GM21786 (cell line): Measurements from ENCODE around the gene LZTS2.
"Not testable (repeated sequence)": the region's sequence is repeated elsewhere in the genome, so short reads cannot be mapped to it uniquely, and the experiment has no call there.

ENCODE experiments used
- ATAC-seq: cut with Tn5 transposase; IDR thresholded peaks from one replicate; pipeline ENCODE4 v1.9.1; 2021; ENCODE audit not compliant: unreplicated experiment

Gene LZTS2, protein sequence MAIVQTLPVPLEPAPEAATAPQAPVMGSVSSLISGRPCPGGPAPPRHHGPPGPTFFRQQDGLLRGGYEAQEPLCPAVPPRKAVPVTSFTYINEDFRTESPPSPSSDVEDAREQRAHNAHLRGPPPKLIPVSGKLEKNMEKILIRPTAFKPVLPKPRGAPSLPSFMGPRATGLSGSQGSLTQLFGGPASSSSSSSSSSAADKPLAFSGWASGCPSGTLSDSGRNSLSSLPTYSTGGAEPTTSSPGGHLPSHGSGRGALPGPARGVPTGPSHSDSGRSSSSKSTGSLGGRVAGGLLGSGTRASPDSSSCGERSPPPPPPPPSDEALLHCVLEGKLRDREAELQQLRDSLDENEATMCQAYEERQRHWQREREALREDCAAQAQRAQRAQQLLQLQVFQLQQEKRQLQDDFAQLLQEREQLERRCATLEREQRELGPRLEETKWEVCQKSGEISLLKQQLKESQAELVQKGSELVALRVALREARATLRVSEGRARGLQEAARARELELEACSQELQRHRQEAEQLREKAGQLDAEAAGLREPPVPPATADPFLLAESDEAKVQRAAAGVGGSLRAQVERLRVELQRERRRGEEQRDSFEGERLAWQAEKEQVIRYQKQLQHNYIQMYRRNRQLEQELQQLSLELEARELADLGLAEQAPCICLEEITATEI

DNA sequence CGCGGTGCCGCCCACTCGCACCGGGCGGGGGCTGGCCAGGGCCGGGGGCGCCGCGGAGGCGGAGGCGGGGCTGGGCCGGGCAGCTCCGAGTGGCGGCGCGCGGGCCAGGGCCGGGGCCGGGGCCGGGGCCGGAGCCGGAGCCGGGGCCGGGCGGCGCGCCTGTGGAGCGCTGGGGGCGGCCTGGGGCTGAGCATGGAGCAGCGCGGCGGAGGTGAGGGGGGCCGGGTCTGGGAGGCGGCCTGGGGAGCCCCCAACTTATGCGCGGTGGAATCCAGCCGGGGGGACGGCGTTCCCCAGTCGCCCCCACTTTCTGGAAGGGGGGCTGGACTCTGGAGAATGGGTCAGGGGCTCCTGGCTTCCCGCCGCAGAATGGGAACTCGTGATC, at the start of gene LZTS2:
Gene LZTS2, plus strand, starts transcription at position 67 of the 385 bp plus-strand sequence. CDS start 2,731 bp downstream, outside the sequence.
- ATAC-seq: no peak

DNA sequence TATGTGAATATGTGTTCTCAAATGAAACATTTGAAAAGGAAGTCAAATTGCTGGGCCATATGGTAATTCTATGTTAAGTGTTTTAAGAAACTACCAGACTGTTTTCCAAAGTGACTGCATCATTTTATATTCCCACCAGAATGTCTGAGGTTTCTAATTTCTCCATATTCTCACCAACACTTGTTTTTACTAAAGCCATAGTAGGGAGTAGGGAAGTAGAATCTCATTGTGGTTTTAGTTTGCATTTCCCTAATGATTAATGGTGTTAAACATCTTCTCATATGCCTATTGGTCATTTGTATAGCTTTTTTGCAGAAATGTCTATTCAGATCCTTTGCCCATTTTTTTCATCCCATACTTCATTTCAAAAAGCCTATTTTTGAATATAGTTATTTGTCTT, 39.4 kb upstream of the LZTS2 start:
- ATAC-seq: no peak

DNA sequence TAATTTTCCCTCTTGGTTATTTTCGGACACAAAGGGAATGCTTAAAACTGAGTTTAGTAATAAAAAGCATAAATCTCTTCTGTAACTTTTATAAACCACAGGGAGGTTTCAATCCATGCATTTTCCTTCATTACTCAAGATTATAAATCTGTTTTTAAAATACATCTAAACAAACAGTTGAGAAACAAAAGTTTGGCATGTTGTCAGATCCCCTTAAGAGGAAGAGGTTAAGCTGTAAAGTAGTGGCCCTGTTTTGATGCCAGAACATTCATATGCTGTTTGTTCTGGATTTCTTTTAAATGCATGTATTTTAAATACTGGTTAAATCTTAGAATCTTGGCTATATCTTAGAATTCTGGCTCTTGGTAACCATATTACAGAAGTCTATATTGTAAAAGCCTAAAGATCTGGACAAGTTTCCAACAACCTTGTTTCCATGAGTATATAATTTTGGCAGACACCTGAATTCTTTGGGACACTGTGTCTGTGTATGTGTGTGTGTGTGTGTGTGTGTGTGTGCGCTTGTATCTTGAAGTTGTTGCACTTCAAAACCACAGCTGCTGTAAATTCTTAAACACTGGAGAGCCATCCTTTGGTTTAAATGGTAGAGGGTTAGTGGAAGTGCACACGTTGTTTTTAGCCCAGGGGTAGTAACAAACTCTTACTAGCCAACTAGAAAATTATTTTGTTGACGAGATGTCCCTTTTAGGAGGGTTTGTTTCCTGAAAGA, 37.1 kb upstream of the LZTS2 start:
- ATAC-seq: no peak

DNA sequence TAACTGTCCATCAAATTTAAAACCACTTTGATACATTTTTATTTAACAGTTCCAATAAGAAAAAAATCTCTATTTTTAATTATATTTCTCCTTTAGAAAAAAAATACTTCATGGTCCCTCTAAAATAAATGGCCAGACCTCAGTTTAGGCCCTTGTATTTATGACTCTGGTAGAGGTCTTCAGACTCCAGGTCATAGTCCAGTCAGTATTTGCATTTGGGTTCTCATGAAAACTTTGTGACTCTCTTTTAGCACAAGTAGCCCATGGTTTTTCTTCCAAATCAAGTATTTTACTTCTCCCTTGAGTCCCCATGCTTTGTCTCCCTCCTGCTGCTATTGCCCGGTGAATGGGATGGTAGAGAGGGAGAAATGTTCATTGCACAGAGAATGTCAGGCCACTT, 35.8 kb upstream of the LZTS2 start:
- ATAC-seq: no peak

DNA sequence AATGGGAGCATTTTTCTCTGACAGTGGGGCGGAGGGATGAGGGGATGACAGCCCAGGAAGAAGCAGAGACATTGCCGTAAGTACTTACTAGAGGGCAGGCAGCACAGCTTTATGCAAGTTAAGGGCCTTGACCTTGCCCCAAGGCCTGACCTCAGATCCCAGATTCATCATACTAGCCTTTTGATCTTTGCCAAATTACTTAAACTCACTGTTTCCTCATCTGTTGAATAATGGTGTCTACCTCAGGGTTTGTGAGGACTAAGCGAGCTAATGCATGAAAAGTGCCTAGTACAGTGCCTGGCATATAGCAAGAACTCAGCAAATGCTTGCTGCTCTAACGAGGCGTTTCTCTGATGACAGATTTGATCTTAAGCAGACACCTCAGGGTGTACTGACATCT, 33.8 kb upstream of the LZTS2 start:
- ATAC-seq: no peak

DNA sequence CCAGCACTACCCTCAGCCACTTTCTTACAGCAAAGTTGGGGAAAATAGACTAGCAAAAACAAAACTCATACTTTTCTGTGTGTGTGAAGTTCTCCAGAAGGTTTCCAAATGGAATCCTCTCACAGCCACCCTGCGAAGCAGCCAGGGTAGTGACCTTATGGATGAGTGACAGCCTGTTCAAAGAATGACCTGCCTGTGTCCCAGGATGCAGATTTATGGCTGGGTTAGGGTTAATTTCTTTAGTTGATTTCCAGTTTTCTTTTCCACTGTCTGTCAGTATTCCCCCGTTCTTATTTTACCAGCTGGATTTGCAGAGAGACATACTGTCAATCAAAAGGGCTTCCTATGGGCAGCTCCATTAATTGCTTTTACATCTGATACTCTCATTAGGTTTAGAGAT, 32.7 kb upstream of the LZTS2 start:
- ATAC-seq: no peak

DNA sequence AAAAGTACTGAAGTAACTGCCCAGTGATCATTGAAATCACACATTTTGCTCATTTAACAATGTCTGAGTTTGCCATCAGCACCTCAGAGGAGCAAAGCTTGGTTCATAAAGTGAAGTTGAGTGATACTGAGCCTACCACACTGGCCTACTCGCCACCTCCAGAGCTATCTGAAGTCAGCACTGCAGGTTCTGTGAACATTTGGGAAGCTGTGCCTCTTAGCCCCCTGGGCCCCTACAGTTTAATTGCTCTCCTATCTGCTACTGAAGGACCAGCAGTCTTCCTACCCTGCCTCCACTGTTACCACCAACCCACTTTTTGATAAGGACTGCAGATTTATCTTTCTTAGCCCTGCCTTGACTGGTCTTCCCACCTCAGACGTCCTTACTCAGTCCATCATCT, 32.3 kb upstream of the LZTS2 start:
- ATAC-seq: no peak

DNA sequence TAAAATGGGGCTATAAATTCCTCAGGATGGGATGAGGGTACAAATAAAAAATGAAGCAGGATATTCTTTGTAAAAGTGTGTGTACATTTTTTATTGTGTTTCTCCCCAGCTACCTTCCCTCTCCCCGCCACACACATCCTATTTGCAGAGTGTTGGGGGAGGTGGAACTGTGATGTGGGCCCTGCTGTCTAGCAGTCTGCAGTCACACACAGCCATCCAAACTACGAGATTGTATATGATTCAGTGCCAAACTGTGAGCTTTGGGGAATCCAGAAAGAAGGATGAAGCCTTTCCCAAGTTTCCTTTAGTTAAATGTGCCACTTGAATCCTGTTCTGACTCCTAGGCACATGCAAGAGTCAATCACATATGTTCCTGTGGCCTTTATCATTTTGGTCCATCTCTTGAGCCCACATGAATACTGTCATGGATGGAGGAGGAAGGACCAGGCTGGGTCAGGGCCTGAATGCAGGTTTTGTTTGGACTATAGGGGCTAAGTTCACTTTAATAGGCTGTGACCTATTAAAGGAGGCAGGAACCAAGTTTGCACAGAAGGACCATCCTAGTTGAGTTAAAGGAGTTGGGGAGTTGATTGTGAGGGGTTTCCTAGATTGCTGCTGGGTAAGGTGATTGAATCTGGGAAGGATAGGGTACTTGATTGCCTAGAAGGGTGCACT, 31.4 kb upstream of the LZTS2 start:
- ATAC-seq: no peak

DNA sequence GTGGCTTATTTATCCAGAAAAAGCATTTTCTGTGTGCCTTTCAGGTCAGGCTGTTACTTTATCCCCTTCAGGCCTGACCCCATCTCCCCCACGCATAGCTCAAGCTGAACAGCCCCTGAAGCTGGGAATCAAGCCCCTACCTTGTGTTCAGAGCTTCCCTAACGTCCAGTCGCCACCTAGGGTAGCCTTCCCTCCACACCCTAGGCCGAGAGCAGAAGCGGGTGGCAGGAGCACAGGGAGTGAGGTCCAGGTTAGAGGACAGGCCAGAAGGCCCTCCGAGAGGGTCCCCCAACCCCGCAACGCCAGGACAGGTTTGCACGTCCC, 30.8 kb upstream of the LZTS2 start:
- ATAC-seq: no peak

DNA sequence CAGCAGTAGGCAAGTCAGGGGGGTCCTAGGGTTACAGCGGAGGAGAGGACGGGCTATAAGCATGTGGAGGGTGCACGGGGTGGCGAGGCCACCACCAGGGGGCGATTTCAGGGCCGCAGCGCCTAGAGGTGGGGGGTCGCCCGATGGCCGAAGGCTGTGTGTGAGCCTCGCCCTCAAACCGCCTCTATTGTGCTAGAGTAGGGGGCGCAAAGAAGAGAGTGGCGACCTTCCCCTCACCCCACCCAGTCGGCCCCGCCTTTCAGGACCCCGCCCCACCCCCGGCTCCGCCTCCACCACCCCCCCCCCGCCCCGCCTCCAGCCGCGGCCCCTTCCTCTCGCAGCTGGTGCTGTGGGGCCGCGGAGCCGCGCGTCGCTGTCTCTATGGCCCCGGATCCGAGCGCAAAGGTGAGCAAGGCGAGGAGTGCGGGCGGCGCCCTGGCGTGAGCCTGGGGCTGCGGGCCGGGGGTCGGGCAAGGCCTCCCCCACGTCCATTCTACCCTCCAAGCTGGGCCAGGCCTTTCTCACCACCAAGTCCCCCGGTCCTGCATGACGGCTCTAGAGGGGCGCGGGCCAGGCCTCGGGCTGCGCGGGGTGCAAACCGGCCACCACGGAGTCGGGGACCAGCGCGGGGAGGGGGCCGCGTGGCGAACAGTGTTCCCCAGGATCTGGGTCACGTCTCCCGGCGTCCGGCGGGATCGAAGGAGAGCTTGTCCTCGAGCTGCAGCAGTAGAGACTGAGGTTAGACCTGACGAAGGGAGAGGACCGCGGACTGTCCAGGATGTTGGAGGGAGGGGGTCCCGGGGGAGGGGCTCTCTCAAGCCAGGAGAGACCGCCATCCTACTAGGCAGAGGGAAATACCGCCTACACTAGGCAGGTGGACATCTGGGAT, 30.2 kb upstream of the LZTS2 start, which contains the start of gene SEMA4G:
Gene SEMA4G, plus strand, starts transcription at position 318 of the 889 bp plus-strand sequence. CDS start 3,409 bp downstream, outside the sequence.
- ATAC-seq: peak; percentile 64

DNA sequence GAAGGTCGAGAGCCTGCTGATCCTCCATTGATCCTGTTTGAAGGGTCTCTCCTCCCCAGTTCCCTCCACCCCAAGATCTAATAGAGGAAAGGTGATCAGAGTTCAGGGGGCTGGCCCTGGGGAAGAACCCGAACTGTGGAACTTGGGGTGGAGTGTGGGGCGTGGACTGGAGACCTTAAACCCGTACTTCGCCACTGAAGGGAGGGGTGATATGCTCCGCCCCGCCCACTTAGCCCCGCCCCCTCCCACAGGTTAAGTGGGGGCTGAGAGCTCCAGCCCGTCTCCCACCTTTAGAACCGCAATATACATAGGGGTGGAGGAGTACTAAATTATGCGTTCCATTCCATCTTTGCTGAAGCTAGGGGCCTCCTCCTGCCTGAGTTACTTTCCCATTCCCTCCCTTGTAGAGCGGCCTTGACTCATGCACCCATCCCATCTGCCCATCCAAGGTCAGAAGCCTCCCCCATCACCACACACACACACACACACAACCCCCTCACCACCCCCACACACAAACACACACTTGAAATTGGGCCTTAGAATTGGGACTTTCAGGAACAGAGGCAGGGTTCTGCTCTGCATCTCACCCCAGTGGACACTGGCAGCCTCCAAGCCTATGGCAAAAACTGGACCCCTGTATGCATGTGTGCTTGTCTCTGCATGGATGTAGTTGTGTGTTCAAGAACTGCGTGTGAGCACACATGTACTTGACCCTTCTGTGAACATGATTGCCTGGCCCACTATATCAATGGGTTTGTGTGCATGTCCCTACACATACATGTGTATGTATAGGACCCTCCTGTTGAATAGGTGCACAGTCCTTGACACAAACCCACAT, 29.3 kb upstream of the LZTS2 start:
- ATAC-seq: no peak

DNA sequence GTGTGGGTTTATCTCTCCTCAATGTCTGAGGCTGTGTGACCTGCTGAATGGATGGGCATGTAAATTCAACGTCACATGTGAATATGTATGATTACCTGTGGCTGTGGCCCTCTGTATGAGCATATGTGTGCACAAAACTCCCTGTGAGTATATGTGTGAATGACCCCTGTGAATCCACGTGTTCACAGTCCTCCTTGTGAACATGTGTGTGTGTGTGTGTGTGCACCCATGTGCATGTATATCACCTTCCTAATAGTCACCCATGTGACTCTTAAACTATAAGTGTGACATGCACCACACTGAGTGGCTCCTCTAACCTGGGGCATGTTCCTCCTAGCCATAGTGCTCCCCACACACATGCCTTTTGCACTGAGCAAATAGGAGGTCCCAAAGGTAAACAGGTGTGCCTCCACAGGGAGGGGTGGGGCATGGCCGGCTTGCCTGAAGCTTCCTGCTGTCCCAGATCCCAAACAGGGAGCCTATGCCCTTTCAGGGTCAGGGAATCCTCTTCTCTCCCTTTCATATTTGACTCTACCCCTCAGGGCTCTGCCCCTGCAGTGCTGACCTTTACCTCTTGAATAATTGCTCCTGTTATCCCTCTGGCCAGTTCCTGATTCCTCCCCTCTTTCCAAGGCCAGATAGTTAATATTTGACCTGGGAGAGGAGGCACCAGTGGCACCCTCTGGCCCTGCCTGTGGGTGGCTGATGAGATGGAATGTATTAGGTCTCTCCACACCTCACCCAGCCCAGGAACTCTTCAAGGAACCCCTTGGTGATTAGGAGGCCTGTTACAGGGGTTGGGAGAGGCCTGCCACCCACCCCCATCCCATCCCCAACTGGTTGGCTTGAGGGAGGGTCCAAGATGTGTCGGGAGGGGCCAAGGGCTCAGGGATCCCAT, 28.4 kb upstream of the LZTS2 start:
- no peak for ATAC-seq

DNA sequence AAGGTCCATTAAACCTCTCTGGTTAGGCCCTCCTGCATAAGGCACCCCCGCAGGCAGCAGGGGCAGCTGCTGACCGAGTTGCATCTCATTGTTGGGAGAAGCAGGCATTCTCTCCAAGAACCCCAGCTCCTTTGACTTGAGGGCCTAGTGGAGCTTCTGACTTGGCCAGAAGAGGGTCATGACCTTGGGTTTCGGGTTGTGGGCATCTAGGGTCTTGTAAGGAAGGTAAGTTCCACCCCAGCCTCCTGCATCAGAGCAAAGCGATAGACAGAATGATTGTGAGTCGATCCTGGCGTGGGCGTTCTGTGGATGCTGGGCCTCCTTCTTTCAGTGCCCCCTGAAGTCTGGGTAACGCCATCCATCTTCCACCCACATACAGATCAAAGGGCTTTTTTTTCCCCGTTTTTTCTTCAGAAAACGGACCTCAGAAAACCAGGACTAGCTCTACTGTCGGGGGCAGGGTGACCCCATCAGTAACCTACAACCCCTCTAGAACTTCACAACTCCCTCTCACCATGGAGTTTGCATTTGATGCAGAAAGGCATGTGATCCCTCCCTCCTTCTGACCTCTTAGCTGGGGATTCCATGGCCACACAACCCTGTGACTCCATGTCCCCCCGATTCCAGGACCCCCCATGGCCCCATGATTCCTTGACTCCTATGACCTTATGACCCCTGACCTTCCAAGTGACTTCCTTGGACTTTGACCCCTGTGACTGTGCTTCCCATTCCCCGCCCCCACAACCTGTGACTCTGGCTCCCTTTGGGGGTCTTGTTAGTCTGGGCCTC, 27.3 kb upstream of the LZTS2 start:
- ATAC-seq: no peak

DNA sequence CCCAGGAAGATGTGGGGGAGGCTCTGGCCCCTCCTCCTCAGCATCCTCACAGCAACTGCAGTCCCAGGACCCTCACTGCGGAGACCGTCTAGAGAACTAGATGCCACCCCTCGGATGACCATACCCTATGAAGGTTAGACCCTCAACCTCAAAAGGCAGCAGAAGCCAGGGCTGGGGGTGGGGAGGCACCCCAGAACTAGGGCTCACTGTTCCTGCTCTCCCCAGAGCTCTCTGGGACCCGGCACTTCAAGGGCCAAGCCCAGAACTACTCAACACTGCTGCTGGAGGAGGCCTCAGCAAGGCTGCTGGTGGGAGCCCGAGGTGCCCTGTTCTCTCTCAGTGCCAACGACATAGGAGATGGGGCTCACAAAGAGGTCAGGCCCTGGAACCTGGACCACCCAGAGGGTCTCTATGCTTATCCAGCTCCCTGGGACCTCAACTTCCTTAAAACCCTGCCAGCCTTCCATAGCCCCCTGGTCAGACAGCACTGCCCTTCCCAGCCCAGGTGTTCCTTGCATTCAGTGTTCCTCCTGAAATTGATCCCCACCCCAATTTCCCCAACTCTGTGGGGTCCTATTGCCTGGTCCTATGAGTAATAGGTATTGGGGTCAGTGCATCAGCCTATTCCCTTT, 26.6 kb upstream of the LZTS2 start:
- no peak for ATAC-seq

DNA sequence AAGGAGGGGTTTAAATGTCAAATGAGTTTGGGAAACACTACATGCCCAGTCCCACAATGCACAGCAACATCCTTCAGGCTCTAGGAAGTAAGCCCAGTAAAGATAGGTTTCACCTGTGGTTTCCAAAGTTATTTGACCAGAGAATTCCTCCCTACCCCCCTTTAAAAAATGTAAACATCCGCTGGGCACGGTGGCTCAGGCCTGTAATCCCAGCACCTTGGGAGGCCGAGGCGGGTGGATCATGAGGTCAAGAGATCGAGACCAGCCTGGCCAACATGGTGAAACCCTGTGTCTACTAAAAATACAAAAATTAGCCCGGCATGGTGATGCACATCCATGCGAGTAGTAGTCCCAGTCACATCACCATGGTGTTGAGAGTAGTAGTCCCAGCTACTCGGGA, 24.2 kb upstream of the LZTS2 start:
- not testable (repeated sequence) for ATAC-seq

DNA sequence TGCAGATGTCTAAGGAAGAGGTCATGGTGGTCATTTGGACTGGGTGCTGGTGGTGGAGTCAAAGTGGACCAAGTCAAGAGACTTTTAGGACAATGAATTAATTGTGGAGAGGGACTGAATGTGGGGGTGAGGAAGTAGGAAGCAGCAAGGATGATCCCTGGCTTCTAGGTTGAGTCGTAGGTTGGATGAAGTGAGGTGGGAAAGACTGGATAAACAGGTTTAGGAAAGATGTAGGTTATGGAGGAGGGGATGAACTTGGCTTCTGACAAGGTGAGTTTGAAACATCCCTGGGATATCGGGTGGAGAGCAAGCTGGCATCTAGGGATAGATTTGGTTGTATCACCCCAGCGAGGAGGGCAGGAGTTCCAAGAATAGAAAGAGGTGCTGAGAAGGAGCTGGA, 22.7 kb upstream of the LZTS2 start:
- no peak for ATAC-seq

DNA sequence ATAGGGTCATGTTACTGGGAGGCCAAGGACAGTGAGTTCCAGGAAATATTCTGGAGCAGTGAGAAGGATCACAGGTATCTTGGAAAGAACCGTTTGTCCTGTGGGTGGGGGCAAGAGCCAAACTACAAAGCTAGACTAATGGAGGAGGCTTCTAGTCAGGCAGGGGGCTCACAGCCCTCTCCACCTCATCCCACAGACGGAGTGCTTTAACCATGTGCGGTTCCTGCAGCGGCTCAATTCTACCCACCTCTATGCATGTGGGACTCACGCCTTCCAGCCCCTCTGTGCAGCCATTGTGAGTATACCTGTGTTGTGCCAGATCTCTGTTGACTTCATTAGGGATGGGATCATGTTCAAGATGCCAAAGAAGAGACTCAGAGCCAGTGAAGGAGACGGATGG, 22.2 kb upstream of the LZTS2 start:
- ATAC-seq: no peak
